Erythroblast (primary cell): Measurements from ENCODE around the gene CCDC92.

Experiments
- DNase-seq, 2 experiments: peaks; one replicate each; lab custom pipeline; 2025; lab: John Stamatoyannopoulos, UW
- GATA1 ChIP-seq: IDR thresholded peaks from 2 replicates; pipeline ENCODE4 v1.6.1; 2011; ENCODE audit warnings: low read depth, mild to moderate bottlenecking, control low read depth, low read length, moderate library complexity
- POLR2A ChIP-seq: IDR thresholded peaks from 2 replicates; pipeline ENCODE4 v1.6.1; 2011; ENCODE audit warnings: mild to moderate bottlenecking, low read length

The CCDC92 gene

DNA sequence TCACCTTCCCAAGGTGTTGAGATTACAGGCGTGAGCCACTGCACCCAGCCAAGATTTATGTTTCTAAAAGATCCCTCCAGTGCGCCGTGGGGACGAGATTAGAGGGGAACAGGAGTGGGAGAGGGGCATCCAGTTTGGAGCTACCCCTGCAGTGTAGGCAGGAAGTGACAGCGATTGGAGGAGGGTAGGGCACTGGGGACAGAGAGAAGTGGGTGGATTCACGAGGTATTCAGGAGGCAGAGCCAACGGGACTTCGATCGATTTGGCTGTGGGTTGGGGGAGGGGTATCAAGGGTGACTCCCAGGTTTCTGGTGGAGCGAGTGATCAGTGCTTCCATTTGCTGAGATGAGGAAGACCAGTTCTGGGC, 82.1 kb downstream of the CCDC92 start:
- DNase-seq, result no peak
- TF ChIP-seq POLR2A (no peak), GATA1 (no peak)

DNA sequence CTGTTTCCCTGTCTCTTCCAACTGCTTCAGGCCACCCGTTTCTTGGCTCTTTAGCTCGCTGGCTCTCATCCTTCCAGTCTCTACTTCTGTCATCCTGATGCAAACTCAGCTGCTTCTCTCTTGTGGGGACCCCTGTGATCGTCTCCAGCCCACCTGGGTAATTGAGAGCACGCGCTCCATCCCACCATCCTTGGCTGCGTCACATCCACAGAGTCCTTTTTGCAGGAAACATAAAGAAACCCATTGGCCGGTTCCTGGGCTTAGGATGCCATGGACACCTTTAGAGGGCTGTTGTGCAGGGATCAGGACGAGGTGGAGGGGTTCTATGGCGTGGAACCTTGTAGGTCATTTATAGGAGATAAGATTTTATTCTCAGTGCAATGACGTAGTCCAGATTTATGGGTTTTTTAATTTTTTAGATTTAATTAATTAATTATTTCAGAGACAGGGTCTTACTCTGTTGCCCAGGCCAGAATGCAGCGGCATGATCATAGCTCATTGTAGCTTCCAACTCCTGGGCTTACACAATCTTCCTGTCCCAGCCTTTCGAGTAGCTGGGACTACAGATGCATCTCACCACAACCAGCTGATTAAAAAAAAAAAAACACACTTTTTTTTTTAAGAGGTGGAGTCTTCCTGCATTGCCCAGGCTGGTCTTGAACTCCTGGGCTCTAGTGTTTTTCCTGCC, 82.6 kb downstream of the CCDC92 start:
- TF ChIP-seq POLR2A (no peak), GATA1 (no peak)
- DNase-seq, result no peak

DNA sequence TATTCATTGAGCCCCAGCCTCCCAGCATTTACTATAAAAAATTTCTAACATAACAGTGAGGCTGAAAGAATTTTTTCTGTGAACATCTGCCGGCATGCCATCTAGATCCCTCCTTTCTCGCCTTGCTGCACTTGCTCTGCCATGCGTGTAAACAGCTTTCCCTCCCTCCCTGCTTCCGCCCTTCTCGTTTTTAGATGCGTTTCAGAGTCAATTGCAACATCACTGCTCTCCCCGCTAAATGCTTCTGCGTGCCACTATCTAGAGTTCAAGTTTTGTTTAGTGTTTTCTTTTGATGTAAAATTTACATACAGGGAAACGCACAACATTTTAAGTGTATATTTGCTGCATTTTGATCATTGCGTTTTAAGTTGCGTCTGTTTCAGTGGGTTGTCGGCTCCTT, 83.6 kb downstream of the CCDC92 start:
- TF ChIP-seq GATA1, result no peak
- TF ChIP-seq POLR2A, result no peak

DNA sequence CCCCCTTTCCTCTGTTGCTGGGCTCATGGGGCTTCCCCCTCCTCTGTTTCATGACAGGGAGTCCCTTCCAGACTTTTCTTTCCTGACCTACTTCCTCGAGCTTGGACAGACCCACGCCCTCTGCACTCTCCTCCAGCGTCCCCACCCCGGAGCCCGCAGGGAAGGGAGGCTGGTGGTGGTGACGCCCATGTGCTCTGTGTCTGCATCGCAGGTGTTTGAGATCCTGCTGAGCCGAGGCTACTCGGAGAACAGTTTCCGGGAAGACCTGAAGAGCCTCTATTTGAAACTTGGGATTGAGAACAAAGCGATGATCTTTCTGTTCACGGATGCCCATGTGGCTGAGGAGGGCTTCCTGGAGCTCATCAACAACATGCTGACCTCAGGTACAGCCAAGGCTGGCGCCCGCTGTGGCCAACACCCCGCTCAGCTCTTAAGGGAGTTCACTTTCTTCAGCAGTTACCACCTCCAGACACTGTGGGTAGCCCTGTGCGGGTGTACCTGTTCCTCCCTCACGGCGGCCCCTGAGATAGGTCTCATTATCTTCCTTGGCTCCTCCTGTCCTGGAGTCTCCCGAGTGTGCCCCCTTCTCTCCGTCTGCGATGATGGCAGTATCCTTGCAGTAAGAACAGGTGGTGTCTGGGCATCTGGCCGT, 85.6 kb downstream of the CCDC92 start:
- no peak for DNase-seq
- TF ChIP-seq POLR2A, result no peak

More for the DNA sequence above, 83.6 kb downstream of the CCDC92 start:
- no peak for DNase-seq

DNA sequence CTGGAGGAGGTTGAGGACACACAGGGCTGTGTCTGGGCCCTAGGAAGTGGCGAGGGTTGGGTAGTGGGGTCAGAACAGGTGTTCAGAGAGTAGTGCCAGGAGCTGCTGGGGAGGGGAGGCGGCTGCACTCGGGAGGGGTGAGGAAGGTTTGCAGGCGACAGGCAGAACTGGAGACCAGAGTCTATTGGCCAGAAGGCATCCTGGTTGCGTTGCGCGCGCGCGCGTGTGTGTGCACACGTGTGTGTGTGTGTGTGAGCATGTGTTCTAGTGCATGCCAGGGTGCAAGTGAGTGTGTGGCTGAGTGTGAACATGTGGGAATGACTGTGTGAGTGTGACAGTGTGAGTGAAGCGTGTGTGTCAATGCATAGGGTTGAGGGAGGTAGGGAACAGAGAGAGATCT, 86.4 kb downstream of the CCDC92 start:
- TF ChIP-seq GATA1 (no peak), POLR2A (no peak)

More for the DNA sequence above, 86.4 kb downstream of the CCDC92 start:
- no peak for DNase-seq
